HAP-1 (cell line): Measurements from ENCODE around the gene DDC.
"Not testable (repeated sequence)": the region's sequence is repeated elsewhere in the genome, so short reads cannot be mapped to it uniquely, and the experiment has no call there.

ENCODE experiments used
- DNase-seq, 2 experiments: peaks; one replicate each; pipeline ENCODE4 v3.0.0-alpha.2; 2016 to 2020; ENCODE audit warnings: low spot score in 2 of 2
- H3K27me3 ChIP-seq: fragments of 250-450 bp; sonication (Bioruptor Pico); 2 replicates; pipeline ENCODE4 v1.5.1; 2020; ENCODE audit warnings: low read depth, mild to moderate bottlenecking, moderate library complexity
- H3K36me3 ChIP-seq: fragments of 250-450 bp; sonication (Bioruptor Pico); replicated peaks from 2 replicates; pipeline ENCODE4 v1.5.1; 2020; ENCODE audit warnings: mild to moderate bottlenecking
- H3K4me1 ChIP-seq: fragments of 250-450 bp; sonication (Bioruptor Pico); 2 replicates; pipeline ENCODE4 v1.5.1; 2020; ENCODE audit warnings: mild to moderate bottlenecking
- H3K4me3 ChIP-seq: fragments of 250-450 bp; sonication (Bioruptor Pico); 2 replicates; pipeline ENCODE4 v1.5.1; 2020; ENCODE audit warnings: mild to moderate bottlenecking, moderate library complexity
- H3K9me3 ChIP-seq: fragments of 250-450 bp; sonication (Bioruptor Pico); 2 replicates; pipeline ENCODE4 v1.5.1; 2020; ENCODE audit warnings: mild to moderate bottlenecking, moderate library complexity
- in situ Hi-C: fragments of 300-500 bp; cut with MboI; formaldehyde crosslinking; loops from 3 replicates; pipeline ENCODE4 v1.14.3; 2020; ENCODE audit warnings: low sequenced_read_pairs, inconsistent platforms, mixed read lengths

DDC gene

DNA sequence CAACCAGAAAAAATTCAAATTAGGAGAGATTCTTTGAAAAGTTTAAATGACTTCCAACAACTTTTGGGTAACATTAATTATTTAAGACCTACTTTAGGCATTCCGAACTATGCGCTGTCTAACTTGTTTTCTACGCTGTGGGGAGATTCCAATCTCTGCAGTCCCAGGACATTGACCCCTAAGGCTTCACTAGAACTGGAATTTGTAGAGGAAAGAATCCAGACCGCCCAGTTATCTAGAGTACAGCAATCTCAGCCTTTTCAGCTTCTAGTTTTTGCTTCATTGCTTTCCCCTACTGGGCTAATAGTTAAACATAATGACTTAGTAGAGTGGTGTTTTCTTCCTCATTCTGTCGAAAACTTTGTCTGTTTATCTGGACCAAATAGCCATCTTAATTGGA is 14.9 kb upstream of the DDC start:
- no peaks in the 10 kb centered on the region for H3K9me3 ChIP-seq
- DNase-seq, result no peak
- in situ Hi-C loops, result no loop called here
- no peaks in the 10 kb centered on the region for H3K36me3 ChIP-seq
- H3K27me3 ChIP-seq, result no peaks in the 10 kb centered on the region
- H3K4me1 ChIP-seq, result no peaks in the 10 kb centered on the region
- H3K4me3 ChIP-seq, result no peak overlapping the region

DNA sequence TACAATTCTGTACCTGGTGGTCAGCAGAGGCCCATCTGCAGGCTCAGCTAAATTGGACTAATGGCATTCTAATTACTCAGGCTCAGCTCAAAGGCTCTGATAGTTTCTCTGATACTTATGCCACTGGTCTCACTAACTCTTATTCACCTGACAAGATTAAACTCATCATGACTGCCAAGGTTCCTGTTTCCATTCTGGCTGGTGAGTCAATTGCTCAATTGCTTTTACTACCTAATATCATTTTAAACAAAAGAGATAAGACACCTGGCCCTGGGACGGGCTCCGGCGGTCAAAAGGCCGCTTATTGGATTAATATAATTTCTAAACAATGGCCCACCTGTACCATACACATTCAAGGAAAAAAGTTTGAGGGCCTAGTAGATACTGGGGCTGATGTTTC is 12.9 kb upstream of the DDC start:
- H3K4me3 ChIP-seq, H3K4me1 ChIP-seq, H3K36me3 ChIP-seq, H3K27me3 ChIP-seq, DNase-seq, in situ Hi-C loops, H3K9me3 ChIP-seq: not testable (repeated sequence)

DNA sequence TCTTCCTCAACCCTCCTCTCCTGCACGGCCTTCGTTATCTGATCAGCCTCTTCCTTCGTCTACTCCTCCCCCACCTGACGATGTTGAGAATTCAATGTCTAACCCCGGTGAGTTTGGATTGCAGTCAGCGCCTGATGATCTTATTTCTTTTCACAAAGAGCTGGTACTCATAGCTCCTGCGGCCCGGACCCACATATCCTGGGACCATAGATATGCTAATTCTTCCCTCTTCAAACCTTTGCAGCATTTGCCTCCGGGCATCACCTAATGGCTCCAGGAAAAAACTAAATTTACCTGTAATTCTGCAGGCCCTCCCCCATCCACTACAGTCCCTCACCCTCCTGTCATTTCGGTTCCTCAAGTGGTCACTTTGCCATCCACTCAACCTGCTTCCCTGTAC is 12.4 kb upstream of the DDC start:
- Histone ChIP-seq H3K4me3 (no peak overlapping the region), H3K27me3 (no peaks in the 10 kb centered on the region), H3K4me1 (no peaks in the 10 kb centered on the region), H3K36me3 (no peaks in the 10 kb centered on the region), H3K9me3 (no peaks in the 10 kb centered on the region)
- DNase-seq, result no peak
- in situ Hi-C loops, result no loop called here

DNA sequence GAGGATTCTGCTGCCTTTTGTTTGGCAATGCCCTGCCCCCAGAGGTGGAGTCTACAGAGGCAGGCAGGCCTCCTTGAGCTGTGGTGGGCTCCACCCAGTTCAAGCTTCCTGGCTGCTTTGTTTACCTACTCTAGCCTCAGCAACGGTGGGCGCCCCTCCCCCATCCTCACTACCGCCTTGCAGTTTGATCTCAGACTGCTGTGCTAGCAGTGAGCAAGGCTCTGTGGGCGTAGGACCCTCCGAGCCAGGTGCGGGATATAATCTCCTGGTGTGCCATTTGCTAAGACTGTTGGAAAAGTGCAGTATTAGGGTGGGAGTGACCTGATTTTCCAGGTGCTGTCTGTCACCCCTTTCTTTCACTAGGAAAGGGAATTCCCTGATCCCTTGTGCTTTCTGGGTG is 11.2 kb upstream of the DDC start:
- DNase-seq, H3K27me3 ChIP-seq, H3K36me3 ChIP-seq, H3K4me3 ChIP-seq, in situ Hi-C loops, H3K9me3 ChIP-seq, H3K4me1 ChIP-seq: not testable (repeated sequence)

DNA sequence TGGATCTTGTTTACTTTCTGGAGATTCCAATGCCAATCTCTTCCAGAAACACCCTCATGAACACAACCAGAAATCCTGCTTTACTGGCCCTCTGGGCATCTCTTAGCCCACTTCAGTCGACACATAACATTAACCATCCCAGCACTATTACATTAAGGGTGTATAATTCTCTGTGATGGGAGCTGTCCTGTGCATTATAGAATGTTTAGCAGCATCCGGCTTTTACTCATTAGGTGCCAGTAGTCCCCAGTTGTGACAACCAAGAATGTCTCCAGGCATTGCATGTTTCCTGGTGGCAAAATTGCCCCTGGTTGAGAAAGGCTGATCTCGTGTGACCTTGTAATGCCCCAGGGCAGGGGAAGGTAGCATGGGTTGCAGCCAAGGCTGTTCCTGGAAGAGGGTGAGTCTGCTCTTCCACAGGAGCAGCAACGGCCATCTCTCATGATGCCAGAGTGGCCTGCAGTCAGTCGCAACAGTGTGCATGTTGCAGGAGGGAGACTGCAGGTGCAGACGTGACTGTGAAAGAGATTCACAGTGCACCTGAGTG is 2.6 kb upstream of the DDC start:
- no peaks in the 10 kb centered on the region for H3K36me3 ChIP-seq
- no peak for DNase-seq
- in situ Hi-C loops, result no loop called here
- H3K9me3 ChIP-seq, result no peaks in the 10 kb centered on the region
- no peaks in the 10 kb centered on the region for H3K27me3 ChIP-seq
- H3K4me1 ChIP-seq, result no peaks in the 10 kb centered on the region
- no peak overlapping the region for H3K4me3 ChIP-seq

DNA sequence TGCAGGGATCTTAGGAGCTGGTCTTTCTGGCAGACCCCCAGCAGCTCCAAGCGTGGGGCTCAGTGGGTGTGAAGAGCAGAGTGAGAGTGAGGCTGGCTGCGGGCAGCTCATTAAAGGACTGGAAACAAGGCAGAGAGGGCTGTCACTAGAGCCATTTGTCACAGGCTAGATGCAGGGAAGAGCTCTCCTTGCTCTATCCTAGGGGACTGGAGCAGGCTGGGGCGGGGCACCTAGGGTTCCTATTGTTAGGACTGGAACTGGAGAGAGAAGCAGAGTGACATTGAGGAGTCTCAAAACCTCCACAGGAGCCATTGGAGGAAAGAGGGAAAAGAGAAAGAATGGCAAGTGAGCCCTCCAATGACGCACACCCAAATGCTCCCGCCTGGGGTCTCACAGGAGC is 772 bp upstream of the DDC start:
- no peaks in the 10 kb centered on the region for H3K9me3 ChIP-seq
- no peaks in the 10 kb centered on the region for H3K4me1 ChIP-seq
- no peaks in the 10 kb centered on the region for H3K27me3 ChIP-seq
- no peaks in the 10 kb centered on the region for H3K36me3 ChIP-seq
- in situ Hi-C loops, result no loop called here
- no peak overlapping the region for H3K4me3 ChIP-seq
- DNase-seq, result no peak

DNA sequence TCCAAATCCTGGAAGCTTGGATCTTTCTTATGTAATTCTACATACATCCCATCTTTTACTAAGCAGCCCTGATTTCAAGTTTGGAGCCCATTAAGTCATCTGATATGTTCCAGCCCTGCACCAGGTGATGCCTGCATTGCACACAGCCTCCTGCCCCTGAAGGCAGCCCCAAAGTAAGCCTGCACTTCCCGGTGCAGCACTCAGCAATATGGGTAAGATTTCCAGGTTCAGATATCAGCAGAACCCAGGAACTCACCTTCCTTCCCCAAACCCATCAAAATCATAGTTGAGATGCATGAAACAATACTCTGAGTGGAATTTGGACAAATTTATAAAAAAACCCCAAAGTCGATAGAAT is 333 bp upstream of the DDC start:
- Histone ChIP-seq H3K27me3 (no peaks in the 10 kb centered on the region), H3K9me3 (no peaks in the 10 kb centered on the region), H3K4me3 (no peak overlapping the region), H3K36me3 (no peaks in the 10 kb centered on the region), H3K4me1 (no peaks in the 10 kb centered on the region)
- no peak for DNase-seq
- in situ Hi-C loops, result no loop called here

DNA sequence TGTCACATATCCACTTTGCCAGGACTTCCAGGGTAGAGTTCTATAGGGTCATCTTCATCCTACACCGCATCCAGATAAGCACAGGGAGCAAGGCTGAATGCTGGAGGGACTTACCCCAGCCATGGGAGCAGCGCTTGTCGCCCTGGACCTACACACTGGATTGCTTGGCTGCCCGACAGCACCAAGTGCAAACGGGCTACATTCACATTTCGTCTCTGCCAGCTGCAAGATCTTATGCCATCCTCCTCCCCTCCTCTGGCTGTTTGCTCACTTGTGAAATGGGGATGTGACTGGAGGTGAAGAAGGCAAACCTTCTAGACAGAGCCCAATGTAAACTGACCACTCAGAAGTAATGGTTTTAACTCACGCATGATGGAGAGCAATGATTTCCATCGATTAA is 1.0 kb downstream of the DDC start:
- Histone ChIP-seq H3K27me3 (no peaks in the 10 kb centered on the region), H3K4me3 (no peak overlapping the region), H3K9me3 (no peaks in the 10 kb centered on the region), H3K36me3 (no peaks in the 10 kb centered on the region), H3K4me1 (no peaks in the 10 kb centered on the region)
- in situ Hi-C loops, result no loop called here
- no peak for DNase-seq

DNA sequence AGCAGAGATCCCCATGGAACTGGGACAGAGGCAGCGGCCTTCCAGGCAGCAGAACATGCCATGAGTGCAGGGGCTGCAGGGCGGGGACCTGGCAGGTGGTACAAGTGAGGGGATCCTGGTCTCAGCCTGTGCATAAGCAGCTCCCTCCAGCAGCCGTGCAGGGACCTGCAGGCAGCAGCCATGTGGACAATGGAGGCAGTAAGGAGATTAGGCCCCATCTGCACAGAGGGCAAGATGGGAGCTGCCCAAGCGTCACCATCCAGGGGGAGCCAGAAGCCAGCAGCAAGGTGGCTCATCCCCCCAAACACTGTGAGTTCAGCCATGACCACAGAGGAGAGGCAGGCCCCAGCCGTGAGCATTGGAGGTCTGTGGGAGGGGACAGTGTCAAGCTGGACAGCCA is 3.1 kb downstream of the DDC start:
- no peak for DNase-seq
- Histone ChIP-seq H3K4me3 (no peak overlapping the region), H3K9me3 (no peaks in the 10 kb centered on the region), H3K4me1 (no peaks in the 10 kb centered on the region), H3K27me3 (0 out of 2 replicates have a peak, but pooled peaks cover 2% of the 10 kb centered on the region), H3K36me3 (no peaks in the 10 kb centered on the region)
- in situ Hi-C loops, result no loop called here

DNA sequence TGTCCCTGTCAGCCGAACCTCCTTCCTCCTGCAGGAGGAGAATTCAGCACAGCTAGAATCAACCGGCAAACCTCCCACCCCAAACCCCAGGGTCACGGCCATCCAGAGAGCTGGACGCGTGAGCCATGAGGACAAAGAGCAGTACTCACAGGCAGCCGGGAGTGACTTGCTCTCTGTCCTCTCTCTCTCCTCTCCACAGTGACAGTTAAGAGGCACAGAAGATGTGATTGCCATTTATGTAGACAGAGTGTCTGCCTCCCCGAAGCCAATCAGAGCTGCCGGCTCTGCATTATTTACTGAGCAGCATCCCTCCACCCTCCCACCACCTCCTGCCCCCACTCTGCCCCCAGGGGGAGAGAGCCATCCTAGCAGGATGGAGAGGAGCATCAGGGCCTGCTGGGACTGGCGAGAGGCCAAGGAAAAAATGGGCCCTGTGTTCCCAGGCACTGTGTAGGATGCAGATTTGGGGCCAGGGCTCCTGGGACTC is 4.3 kb downstream of the DDC start:
- Histone ChIP-seq H3K4me3 (no peak overlapping the region), H3K27me3 (0 out of 2 replicates have a peak, but pooled peaks cover 3% of the 10 kb centered on the region), H3K36me3 (no peaks in the 10 kb centered on the region), H3K4me1 (no peaks in the 10 kb centered on the region), H3K9me3 (no peaks in the 10 kb centered on the region)
- in situ Hi-C loops, result no loop called here
- DNase-seq, result peak in 1 of 2 experiments; percentile 17

DNA sequence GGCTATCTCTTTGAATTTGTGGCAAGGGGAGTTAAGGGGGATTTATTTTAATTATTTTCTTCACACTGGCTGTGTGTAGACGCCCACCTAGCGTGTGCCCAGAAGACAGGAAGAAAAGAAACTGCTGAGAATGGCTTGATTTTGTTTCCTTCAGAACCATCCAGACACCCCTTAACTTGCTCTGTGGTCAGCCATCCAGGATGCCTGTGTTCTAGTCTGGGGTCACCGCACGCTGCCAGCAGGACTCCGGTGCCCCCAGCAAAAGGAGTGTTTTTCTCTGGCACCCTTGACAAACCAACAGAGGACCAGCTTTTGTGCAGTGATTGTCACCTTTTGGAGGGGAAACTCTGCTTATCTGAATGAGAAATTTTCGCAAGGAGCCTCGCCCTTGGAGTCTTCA is 5.3 kb downstream of the DDC start:
- 0 out of 2 replicates have a peak, but pooled peaks cover 3% of the 10 kb centered on the region for H3K27me3 ChIP-seq
- DNase-seq, result no peak
- in situ Hi-C loops, result no loop called here
- H3K4me3 ChIP-seq, result no peak overlapping the region
- H3K4me1 ChIP-seq, result no peaks in the 10 kb centered on the region
- H3K9me3 ChIP-seq, result no peaks in the 10 kb centered on the region
- no peaks in the 10 kb centered on the region for H3K36me3 ChIP-seq

DNA sequence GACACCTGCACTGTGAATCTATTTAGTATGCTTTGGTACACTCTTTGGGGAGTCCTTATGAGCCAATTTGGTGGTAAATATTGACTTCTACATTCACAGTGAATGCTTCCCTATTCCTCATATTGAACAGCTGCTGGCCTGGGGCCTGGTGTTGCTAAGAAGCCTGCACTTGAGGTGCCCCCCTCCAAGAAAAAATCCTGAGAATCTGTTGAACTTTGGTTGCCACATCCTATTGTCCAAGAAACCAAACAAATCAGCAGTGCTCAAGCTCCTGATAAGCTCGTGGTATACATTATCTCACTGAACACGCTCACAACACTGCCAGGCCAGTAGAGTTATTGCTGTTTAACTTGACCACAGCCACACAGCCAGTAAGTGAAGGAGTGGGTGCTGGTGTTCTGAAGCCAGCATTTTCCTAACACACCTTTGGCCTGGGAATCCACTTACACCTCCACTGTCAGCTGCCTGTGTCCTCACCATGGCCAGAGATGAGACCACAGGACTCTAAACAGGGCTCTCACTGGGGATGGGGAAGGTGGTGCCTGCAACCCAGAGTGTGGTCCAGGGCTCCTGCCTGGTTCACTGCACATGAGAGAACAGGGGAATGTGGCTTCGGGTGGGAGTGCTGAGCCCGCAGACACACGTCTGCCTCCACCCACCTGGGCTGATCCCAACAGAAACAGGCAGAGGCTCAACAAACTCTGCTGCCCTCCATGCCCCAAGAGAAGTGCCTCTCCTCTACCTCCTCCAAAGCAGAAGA is 6.7 kb downstream of the DDC start:
- Histone ChIP-seq H3K27me3 (0 out of 2 replicates have a peak, but pooled peaks cover 3% of the 10 kb centered on the region), H3K9me3 (no peaks in the 10 kb centered on the region), H3K36me3 (no peaks in the 10 kb centered on the region), H3K4me3 (no peak overlapping the region), H3K4me1 (no peaks in the 10 kb centered on the region)
- in situ Hi-C loops, result no loop called here
- DNase-seq, result no peak

DNA sequence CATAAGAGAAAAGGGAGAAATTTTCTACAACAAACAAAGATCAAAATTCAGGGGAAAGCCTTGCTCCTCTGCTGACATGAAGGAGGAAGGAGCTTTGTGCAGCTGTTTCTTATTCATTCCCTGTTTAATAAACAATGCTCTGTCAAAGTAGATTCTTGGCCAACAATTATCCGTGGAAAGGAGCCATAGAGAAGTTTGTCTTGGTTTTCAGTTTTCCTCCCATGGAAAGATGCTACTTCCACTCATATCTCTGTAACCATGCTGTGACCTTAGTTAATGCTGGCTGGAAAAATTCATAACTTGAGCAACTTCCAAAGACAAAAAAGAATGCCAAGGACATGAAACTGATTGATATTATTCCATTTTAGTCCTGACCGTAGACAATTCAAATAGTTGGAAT is 8.1 kb downstream of the DDC start:
- DNase-seq, result no peak
- 0 out of 2 replicates have a peak, but pooled peaks cover 3% of the 10 kb centered on the region for H3K27me3 ChIP-seq
- no peak overlapping the region for H3K4me3 ChIP-seq
- no peaks in the 10 kb centered on the region for H3K36me3 ChIP-seq
- no peaks in the 10 kb centered on the region for H3K9me3 ChIP-seq
- in situ Hi-C loops, result no loop called here
- H3K4me1 ChIP-seq, result no peaks in the 10 kb centered on the region

DNA sequence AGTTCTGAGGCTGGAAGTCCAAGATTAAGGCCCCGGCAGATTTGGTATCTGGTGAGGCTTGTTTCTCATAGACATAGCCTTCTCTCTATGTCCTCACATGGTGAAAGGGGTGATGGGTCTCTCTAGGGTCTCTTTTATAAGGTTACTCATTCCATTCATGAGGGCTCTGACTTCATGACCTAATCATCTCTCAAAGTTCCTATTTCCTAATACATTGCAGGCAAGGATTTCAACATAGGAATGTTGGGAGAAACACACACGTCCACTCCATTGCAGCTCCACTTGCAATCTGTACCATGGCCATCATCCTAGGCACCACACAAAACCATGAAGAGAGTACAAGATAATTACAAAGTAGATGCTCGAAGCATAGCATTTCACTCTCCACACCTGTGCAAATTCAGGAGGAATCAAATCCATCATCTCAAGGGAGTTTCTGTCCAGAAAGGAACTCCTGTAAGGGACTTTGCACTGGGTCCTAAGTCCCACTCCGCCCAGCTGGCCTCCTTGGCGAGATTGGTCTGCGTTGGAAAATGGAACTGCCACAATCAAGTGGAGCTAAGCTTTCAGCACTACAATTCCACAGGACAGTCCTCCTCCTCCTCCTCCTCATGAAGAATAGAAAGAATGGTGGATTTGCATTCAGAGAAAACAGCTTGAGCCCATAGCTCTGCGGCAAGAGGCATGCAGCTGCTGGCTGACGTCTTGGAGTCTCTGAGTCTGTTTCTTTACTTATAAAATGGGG is 8.8 kb downstream of the DDC start:
- H3K4me3 ChIP-seq, result no peak overlapping the region
- H3K9me3 ChIP-seq, result no peaks in the 10 kb centered on the region
- no peaks in the 10 kb centered on the region for H3K4me1 ChIP-seq
- H3K27me3 ChIP-seq, result 0 out of 2 replicates have a peak, but pooled peaks cover 3% of the 10 kb centered on the region
- no peak for DNase-seq
- H3K36me3 ChIP-seq, result no peaks in the 10 kb centered on the region
- in situ Hi-C loops, result no loop called here
